Skeletal muscle cell (primary cell): ENCODE measurements around the gene PSMD13.

Experiments
- DNase-seq: peaks from one replicate; pipeline ENCODE4 v3.0.0-alpha.2; 2010; ENCODE audit warnings: low read depth
- H3K4me3 ChIP-seq: 2 replicates; pipeline ENCODE4 v1.5.1; 2011; ENCODE audit warnings: low read depth, mild to moderate bottlenecking, control low read depth, low read length, moderate library complexity

PSMD13 gene

GRCh38 chr11:203945-204586 is 32.7 kb upstream of the PSMD13 start:
- no peak overlapping the region for H3K4me3 ChIP-seq
- DNase-seq, result no peak

- H3K4me3 ChIP-seq, result no peak overlapping the region
These were observed 32.1 kb upstream of the PSMD13 start for GRCh38 chr11:204587-205109.

DNA sequence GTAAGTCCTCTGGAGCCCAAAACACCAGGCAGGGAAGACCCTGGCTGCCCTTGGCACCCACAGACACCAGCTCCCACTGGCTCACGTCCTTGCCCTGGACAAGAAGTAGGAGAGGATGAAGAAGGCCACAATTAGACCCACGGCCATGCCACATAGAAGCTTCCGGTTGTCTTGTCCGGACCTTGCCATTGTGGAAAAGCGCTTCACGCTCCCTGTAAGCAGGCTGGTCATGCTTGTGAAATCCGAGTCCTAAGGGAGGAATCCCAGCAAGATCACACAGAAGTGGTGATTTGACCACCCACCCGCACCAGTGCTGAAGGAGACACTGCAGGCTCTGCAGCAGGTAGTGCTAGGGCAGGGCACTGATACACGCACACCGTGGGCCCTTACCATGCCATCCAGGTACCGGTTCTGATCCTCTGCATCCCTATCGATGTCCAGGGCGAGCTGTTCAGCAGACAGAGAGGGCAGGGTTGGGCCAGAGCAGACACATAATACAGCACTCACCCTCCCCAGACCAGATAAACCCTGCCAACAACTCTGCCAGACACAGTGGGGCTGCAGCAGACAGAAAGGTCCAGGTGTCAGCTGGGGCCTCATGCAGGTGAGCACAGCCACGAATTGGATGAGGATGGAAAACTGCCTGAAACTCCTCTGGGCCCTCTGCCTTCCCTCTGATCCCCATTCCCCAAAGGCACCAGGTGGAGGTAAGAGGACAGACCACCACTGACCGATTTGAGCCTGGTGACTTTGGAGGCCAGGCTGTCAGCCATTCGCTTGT is 31.4 kb upstream of the PSMD13 start:
- no peak for DNase-seq
- H3K4me3 ChIP-seq, result peak overlapping the region; percentile 99

More at GRCh38 chr11:204587-205109, 32.1 kb upstream of the PSMD13 start:
- DNase-seq, result no peak

DNA sequence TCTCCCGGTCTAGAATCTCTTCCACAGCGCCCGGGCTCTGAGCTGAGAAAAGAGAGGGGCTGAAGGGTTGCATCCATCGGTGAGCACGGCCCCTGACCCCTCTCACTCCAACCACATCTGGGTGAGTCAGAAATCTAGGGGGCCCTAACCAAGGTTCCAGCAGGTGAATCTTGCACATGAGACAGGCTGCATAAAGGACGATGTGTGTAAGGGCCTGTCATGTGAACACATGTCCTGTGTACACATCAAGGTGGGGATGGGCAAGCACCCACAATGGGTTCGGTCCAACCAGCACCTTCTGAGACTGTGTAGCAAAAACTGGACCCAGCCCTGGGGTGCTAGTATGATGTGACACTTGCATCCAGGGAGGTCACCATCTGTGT is 30.8 kb upstream of the PSMD13 start:
- DNase-seq, result no peak
- H3K4me3 ChIP-seq, result peak overlapping the region; percentile 99

GRCh38 chr11:206526-207207 is 30.1 kb upstream of the PSMD13 start:
- DNase-seq, result no peak
- peak overlapping the region; percentile 99 for H3K4me3 ChIP-seq

DNA sequence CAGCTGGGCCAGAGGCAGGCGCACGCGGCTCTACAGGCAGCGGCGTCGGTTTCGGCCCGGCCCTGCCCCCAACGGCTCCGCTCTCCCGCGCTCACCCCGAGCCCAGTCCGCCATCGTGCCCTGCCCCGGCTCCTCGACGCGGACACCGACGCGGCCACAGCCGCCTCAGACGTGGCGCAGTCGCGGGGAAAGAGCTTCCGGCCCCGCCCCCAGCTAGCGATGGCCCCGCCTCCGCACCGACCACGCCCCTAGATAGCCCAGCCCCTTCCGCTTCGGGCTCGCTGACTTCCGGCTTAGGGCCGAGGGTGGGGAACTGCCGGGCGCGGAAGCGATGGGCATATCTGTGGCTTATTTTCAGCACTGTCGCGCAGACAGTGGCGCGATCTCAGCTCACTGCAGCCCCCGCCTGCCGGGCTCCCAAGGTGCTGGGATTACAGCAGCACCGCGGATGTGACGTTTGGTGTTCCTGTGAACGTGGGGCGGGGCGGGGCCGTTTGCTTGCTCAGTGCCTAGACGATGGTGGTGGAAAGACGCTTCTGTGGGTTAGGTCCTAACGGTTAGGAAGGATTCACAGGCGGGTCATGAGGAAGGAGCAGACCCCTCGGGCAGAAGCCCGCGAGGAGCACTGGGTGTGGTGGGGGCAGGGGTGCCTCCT is 29.4 kb upstream of the PSMD13 start, which contains the start of the genes BET1L and RIC8A:
BET1L (minus strand) TSS at position 192 of the 655 bp plus-strand sequence; CDS start at position 114, 78 bp downstream.
RIC8A (plus strand) TSS at position 501 of the 655 bp plus-strand sequence. CDS start 1,147 bp downstream, outside the sequence.
- H3K4me3 ChIP-seq, result peak within 1 kb of the TSS; percentile 99
- DNase-seq, result peak; percentile 99

DNA sequence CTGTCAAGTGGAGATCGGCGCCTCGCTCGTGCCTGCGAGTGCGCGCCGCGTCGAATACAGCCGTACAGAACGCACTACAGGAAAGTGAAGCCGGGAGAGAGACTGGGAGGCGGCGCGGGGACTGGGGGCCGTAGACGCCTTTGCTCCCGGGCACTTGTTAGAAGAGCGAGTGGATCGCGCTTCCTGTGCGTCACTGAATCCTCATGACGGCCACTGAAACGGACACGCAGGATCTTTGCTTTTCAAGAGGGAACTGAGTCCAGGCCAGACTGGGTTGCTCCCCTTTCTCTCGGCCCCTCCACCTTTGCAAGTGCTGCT is 29.0 kb upstream of the PSMD13 start:
- peak overlapping the region; percentile 99 for H3K4me3 ChIP-seq
- no peak for DNase-seq

- DNase-seq, result peak; percentile 30
- H3K4me3 ChIP-seq, result peak overlapping the region; percentile 99
These were observed 28.4 kb upstream of the PSMD13 start for GRCh38 chr11:208181-208916.

DNA sequence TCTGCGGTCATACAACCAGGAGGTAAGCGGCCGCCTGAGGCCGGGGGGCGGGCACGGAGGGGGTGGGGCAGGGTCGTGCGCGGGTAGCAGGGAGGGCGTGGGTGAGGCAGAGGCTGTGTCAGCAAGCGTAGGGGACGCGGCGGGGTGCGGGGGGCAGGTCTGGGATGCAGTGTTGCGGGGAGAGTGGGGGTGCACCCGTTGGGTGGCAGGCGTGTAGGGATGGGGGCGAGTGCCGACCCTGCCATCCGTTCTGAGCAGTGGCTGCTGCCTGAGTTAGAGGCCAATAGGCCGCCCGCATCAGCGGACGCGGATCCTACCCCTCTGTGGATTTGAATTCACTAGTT is 27.9 kb upstream of the PSMD13 start:
- peak overlapping the region; percentile 99 for H3K4me3 ChIP-seq
- DNase-seq, result no peak

DNA sequence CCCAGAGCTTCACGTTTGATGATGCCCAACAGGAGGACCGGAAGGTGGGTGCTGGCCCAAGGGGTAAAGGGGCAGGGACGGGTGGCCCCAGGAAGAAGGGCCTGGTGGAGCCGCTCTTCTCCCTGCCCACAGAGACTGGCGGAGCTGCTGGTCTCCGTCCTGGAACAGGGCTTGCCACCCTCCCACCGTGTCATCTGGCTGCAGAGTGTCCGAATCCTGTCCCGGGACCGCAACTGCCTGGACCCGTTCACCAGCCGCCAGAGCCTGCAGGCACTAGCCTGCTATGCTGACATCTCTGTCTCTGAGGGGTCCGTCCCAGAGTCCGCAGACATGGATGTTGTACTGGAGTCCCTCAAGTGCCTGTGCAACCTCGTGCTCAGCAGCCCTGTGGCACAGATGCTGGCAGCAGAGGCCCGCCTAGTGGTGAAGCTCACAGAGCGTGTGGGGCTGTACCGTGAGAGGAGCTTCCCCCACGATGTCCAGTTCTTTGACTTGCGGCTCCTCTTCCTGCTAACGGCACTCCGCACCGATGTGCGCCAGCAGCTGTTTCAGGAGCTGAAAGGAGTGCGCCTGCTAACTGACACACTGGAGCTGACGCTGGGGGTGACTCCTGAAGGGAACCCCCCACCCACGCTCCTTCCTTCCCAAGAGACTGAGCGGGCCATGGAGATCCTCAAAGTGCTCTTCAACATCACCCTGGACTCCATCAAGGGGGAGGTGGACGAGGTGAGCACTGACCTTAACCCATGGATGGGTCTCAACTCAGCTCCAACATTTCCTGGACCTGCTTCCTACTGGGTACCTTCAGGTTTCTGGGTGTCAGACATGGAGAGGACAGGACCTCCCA is 27.3 kb upstream of the PSMD13 start:
- DNase-seq, result no peak

DNA sequence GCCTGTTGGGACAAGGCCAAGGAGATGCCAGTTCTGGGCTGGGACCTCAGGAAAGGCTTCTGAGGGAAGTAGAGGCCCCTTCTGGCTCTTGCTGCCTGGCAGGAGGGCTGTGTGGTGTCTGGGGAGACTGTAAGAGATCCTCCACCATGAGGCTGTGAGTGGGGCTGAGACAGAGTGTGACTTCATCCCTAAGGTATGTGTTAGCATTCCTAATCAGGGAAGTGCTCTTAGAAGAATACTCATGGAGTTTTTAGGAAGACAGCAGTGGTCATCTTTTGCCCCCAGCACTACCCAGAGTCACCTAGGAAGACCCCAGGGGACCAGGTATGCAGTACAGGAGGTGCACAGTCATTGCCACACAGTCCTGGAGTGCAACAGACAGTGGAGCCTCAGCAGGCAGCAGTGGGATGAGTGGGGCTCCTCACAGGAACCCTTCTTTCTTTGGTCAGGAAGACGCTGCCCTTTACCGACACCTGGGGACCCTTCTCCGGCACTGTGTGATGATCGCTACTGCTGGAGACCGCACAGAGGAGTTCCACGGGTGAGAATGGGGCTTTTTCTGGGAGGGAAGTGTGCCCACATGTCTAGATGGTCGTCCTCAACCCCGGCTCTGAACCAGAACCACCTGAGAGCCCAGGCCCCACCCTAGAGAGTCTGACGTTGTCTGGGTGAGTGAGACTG is 26.5 kb upstream of the PSMD13 start:
- peak; percentile 32 for DNase-seq
- H3K4me3 ChIP-seq, result peak overlapping the region; percentile 99

More for the DNA sequence above, 27.3 kb upstream of the PSMD13 start:
- peak overlapping the region; percentile 99 for H3K4me3 ChIP-seq

- no peak overlapping the region for H3K4me3 ChIP-seq
These were observed 26.0 kb upstream of the PSMD13 start for GRCh38 chr11:210803-211180.

GRCh38 chr11:211295-211694 is 25.5 kb upstream of the PSMD13 start:
- no peak for DNase-seq
- no peak overlapping the region for H3K4me3 ChIP-seq

More at GRCh38 chr11:210803-211180, 26.0 kb upstream of the PSMD13 start:
- no peak for DNase-seq

GRCh38 chr11:211741-212140 is 25.0 kb upstream of the PSMD13 start:
- no peak for DNase-seq
- no peak overlapping the region for H3K4me3 ChIP-seq

GRCh38 chr11:212150-213100 is 24.4 kb upstream of the PSMD13 start:
- DNase-seq, result no peak

GRCh38 chr11:213111-213510 is 23.7 kb upstream of the PSMD13 start:
- no peak overlapping the region for H3K4me3 ChIP-seq
- no peak for DNase-seq

More at GRCh38 chr11:212150-213100, 24.4 kb upstream of the PSMD13 start:
- no peak overlapping the region for H3K4me3 ChIP-seq

DNA sequence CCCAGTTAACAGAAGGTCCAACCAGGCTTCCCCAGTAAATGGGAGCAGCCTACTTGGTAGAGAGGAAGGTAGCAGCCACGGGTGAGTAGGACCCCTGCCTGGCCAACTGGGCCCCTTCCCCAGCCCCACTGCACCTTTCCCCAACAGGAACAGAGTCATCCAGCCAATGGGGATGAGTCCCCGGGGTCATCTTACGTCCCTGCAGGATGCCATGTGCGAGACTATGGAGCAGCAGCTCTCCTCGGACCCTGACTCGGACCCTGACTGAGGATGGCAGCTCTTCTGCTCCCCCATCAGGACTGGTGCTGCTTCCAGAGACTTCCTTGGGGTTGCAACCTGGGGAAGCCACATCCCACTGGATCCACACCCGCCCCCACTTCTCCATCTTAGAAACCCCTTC is 22.7 kb upstream of the PSMD13 start:
- no peak overlapping the region for H3K4me3 ChIP-seq
- DNase-seq, result no peak
